RPMI7951 (cell line): ENCODE results near the gene GSK3B. TPM values are rescaled to one million over a fixed set of nuclear protein-coding genes. Genes with fewer than 3 reads are reported as not detected.
"Not testable (repeated sequence)": the region's sequence is repeated elsewhere in the genome, so short reads cannot be mapped to it uniquely, and the experiment has no call there.

Experiments
- DNase-seq: peaks from one replicate; pipeline ENCODE4 v3.0.0-alpha.2; 2012; ENCODE audit warnings: low read depth
- total RNA-seq: library from RNA; depleted of rRNA; stranded (reverse); fragments of >200 nt; shearing (Covaris generic); gene quantifications from 2 replicates; pipeline ENCODE4 v1.2.3, GENCODE V29; 2014

GSK3B gene
- total RNA-seq, 1 experiment from 2014 or later = 55.5 TPM

DNA sequence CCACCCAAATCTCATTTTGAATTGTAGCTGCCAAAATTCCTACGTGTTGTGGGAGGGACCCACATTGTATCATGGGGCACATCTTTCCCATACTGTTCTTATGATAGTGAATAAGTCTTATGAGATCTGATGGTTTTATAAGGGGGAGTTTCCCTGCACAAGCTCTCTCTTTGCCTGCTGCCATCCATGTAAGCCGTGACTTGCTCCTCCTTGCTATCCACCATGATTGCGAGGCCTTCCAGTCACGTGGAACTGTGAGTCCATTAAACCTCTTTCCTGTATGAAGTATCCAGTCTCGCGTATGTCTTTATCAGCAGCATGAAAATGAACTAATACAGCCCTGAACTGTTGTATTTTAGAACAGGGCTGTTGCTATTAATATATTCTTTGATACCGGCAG is 40.6 kb downstream of the GSK3B start:
- DNase-seq = not testable (repeated sequence)

GRCh38 chr3:120052677-120053076 is 41.6 kb downstream of the GSK3B start:
- DNase-seq = no peak

GRCh38 chr3:120052225-120052624 is 42.0 kb downstream of the GSK3B start:
- no peak for DNase-seq

DNA sequence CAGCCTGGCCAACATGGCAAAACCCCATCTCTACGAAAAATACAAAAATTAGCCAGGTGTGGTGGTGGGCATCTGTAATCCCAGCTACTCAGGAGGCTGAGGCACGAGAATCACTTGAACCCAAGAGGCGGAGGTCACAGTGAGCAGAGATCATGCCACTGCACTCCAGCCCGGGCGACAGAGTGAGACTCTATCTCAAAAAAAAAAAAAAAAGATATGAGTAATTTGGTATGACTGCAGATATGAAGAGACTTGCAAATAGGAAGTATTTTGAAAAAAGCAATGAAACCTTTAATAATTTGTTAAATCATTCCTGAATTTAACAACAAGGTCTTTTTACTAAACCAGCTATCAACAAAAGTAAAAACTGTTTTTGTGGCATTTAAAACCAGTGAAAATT is 42.7 kb downstream of the GSK3B start:
- not testable (repeated sequence) for DNase-seq

GRCh38 chr3:120049881-120050539 is 44.2 kb downstream of the GSK3B start:
- DNase-seq = no peak

- no peak for DNase-seq
Measured at GRCh38 chr3:120049072-120049471, 45.2 kb downstream of the GSK3B start.

DNA sequence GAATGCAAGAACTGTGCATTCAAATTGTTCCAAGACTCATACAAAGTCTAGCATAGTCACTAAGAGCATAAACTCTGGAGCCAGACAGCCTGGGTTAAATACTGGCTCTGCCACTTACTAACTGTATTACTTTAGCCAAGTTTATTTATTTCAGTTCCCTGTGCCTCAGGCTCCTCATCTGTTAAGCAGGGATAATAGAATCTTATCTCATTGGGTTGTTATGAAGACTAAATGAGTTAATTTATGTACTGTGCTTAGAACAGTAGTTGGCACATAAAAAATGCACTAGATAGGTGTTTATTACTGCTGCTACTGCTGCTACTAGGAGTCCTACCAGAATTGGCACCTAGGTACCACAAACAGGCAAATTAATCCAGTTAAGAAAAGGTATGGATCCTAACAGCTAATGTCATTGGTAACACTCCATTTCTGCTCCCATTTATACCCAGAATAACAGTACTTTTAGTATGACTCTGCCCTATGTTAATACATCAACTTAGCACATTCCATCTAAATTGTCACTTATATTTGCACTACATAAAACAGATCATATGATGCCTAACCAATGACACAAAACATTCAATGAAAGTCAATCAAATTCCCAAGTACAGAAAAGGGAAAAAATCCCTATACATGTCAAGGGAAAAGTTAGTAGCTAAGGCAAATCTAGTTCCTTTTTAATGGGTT is 45.7 kb downstream of the GSK3B start:
- DNase-seq = no peak

DNA sequence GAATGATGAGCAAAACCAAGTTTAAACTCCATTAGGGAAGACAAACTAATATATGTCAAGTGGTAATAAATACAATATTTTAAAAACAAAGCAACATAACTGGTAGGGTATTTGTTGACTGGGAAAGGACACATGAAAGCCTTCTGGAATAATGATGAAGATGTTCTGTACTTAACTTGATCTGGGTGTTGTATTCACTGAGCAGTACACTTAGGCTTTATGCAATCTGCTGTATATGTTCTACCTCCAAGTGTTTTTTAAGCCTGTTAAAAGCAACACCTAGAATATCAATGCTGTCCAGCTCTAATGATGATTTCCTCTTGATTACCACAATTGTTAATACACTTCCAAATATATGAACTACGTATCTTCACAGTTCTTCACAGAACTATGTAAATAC is 46.6 kb downstream of the GSK3B start:
- no peak for DNase-seq

- DNase-seq = no peak
Measured at GRCh38 chr3:120040813-120041377, 53.4 kb downstream of the GSK3B start.

GRCh38 chr3:120039642-120040610 is 54.3 kb downstream of the GSK3B start:
- no peak for DNase-seq

GRCh38 chr3:120033596-120033995 is 60.7 kb downstream of the GSK3B start:
- DNase-seq = no peak

DNA sequence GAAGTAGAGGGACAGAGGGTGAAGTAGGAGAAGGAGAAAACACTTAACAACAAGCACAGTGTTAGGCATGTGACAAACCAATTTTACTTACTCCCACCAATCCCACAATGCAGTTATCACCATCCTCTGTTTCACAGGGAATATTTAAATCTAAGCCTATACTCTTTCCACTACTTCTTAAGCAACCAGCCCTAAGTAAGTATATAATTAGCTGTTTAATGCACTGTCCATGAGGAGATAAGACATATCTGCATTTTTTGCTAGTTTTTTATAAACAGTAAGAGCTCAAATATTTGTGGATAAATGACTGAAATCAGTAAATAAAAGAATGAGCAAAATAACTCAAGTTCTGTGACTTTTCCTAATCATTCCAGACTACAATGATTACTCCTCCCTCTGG is 62.7 kb downstream of the GSK3B start:
- DNase-seq = no peak

DNA sequence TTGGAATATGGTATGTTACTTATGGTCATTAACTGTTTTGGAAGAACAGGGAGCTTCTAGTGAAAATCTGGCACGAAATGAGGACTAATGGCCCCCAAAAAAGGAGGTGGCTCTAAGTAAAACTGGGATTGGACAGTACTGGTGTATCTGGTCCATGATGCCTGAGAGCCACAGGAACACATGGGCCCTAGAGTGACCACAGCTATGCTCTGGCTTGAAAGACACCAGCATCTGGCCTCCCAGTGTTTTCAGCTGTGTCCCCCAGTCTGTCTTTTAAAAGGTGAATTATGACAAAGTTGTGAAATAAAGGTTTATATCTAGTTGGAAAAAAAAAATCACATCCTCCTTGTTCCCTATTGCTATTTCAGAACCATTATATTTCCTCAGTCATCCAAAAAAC is 64.5 kb downstream of the GSK3B start:
- no peak for DNase-seq

- no peak for DNase-seq
Measured at GRCh38 chr3:120028271-120029047, 65.8 kb downstream of the GSK3B start.

DNA sequence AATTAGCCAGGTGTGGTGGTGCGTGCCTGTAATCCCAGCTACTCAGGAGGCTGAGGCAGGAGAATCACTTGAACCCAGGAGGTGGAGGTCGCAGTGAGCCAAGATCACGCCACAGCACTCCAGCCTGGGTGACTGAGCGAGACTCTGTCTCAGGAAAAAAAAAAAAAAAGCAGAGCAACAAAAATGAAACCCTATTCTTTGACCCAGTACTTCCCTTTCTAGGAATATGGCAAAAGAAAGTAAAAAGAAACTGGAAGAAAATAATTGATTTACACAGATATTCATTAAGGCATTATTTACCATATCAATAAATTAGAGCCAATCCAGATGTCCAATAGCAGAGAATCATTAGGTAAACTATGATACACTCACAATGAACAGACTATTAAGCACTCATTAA is 67.0 kb downstream of the GSK3B start:
- no peak for DNase-seq

DNA sequence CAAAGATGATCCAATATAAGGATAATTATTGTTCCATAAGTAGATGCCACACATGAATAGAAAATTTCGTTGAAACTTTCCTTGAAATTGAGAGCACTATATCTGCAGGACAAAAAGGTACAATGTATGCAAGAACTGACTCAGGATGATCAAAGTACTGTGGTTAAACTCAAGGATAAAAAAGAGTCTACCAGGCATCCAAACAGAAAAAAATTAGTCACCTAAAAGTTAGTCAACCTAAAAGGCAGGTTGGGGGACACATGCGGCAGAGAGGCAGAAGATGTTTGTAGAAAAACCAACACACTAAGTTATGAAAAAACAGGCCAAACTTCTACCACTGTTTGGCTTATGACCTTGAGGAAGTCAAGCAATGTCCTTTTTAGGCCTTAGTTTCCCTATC is 68.7 kb downstream of the GSK3B start:
- DNase-seq = peak; percentile 14

GRCh38 chr3:120024103-120024502 is 70.1 kb downstream of the GSK3B start:
- no peak for DNase-seq

GRCh38 chr3:120022729-120023128 is 71.5 kb downstream of the GSK3B start:
- no peak for DNase-seq

GRCh38 chr3:120021523-120021922 is 72.7 kb downstream of the GSK3B start:
- DNase-seq = no peak

- DNase-seq = no peak
Measured at GRCh38 chr3:120018299-120018698, 75.9 kb downstream of the GSK3B start.

DNA sequence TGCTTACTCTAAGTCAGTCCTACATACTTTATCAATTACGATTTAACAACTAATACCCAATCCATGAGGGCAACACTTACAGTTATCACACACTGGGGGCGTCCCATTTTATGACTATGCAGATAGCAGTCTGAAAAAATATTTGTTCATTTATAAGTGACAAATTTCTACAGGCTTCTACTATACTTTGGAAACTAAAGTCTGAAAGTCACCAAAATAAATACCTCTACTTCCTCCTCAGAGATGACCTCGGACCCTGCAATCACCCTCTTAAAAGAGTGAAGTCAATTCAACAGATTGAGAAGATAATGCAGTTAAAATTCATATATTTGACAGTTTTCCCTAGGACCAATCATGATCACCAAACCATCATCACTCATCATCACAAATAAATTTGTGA is 76.6 kb downstream of the GSK3B start:
- no peak for DNase-seq
